Hepatocyte (in vitro differentiated cells): ENCODE data around the gene CRY1. TPM values are rescaled to one million over a fixed set of nuclear protein-coding genes. Genes with fewer than 3 reads are reported as not detected.

Experiments
- DNase-seq: peaks from one replicate; pipeline ENCODE4 v3.0.0-alpha.2; 2016; ENCODE audit warnings: low spot score
- H2AFZ ChIP-seq: fragments of 200-600 bp; sonication (generic); 2 replicates; pipeline ENCODE4 v1.6.0; 2016; ENCODE audit warnings: antibody characterized with exemption, mild to moderate bottlenecking
- H3K27ac ChIP-seq: fragments of 200-600 bp; sonication (generic); 2 replicates; pipeline ENCODE4 v1.5.1; 2016; ENCODE audit warnings: mild to moderate bottlenecking
- H3K27me3 ChIP-seq: fragments of 200-600 bp; sonication (generic); 2 replicates; pipeline ENCODE4 v1.6.1; 2016
- H3K36me3 ChIP-seq: fragments of 200-600 bp; sonication (generic); replicated peaks from 2 replicates; pipeline ENCODE4 v1.5.1; 2016; ENCODE audit warnings: low read depth; ENCODE audit not compliant: insufficient read depth
- H3K4me1 ChIP-seq: fragments of 200-600 bp; sonication (generic); 2 replicates; pipeline ENCODE4 v1.5.1; 2016; ENCODE audit warnings: mild to moderate bottlenecking, moderate library complexity; ENCODE audit not compliant: insufficient read depth
- H3K4me2 ChIP-seq: fragments of 200-600 bp; sonication (generic); 2 replicates; pipeline ENCODE4 v1.6.0; 2016
- H3K4me3 ChIP-seq: fragments of 200-600 bp; sonication (generic); 2 replicates; pipeline ENCODE4 v1.5.1; 2016; ENCODE audit warnings: mild to moderate bottlenecking
- H3K79me2 ChIP-seq: fragments of 200-600 bp; sonication (generic); 2 replicates; pipeline ENCODE4 v1.6.0; 2017; ENCODE audit warnings: mild to moderate bottlenecking
- H3K9me2 ChIP-seq: fragments of 200-600 bp; sonication (generic); replicated peaks from 2 replicates; pipeline ENCODE4 v1.6.0; 2017; ENCODE audit warnings: mild to moderate bottlenecking; ENCODE audit not compliant: insufficient read depth
- H3K9me3 ChIP-seq: fragments of 200-600 bp; sonication (generic); 2 replicates; pipeline ENCODE4 v1.5.1; 2016; ENCODE audit warnings: low read depth, mild to moderate bottlenecking
- H4K20me1 ChIP-seq: fragments of 200-600 bp; sonication (generic); 2 replicates; pipeline ENCODE4 v1.6.0; 2016; ENCODE audit warnings: mild to moderate bottlenecking; ENCODE audit not compliant: insufficient read depth, poor library complexity, severe bottlenecking
- EZH2 ChIP-seq: fragments of 200-600 bp; sonication (generic); IDR thresholded peaks from 2 replicates; pipeline ENCODE4 v1.6.1; 2016; ENCODE audit warnings: antibody characterized with exemption, mild to moderate bottlenecking, borderline replicate concordance
- EZH2phosphoT487 ChIP-seq: fragments of 200-600 bp; sonication (generic); IDR thresholded peaks from one replicate; pipeline ENCODE4 v1.6.1; 2018; ENCODE audit warnings: antibody characterized with exemption, mild to moderate bottlenecking, low read depth, moderate library complexity; ENCODE audit not compliant: unreplicated experiment, severe bottlenecking
- WGBS: methylation state at CpG from one replicate; pipeline ENCODE4 v1.1.6; 2016; ENCODE audit warnings: low lambda C conversion rate; ENCODE audit errors: missing lambda C conversion rate; 5-methylcytosine and 5-hydroxymethylcytosine counted together
- polyA plus RNA-seq: library from polyadenylated mRNA; unstranded; fragments of >200 nt; fragmentation: Nextera tagmentation; extraction: Ambion mirVana; gene quantifications from 2 replicates; pipeline ENCODE4 v1.2.1, GENCODE V29; 2016
- total RNA-seq: library from RNA; depleted of rRNA; stranded (reverse); fragments of >200 nt; gene quantifications from 2 replicates; pipeline ENCODE4 v1.2.3, GENCODE V29; 2014
- TF ChIP-seq, protein P1 (sequence below): fragments of 200-600 bp; sonication (generic); IDR thresholded peaks from 2 replicates; pipeline ENCODE4 v1.5.1; 2016; ENCODE audit warnings: antibody characterized with exemption, mild to moderate bottlenecking; ENCODE audit not compliant: poor library complexity

CRY1 gene
- total and polyA plus RNA-seq, 2 experiments from 2014 or later = 29.1 to 34.6 TPM

DNA sequence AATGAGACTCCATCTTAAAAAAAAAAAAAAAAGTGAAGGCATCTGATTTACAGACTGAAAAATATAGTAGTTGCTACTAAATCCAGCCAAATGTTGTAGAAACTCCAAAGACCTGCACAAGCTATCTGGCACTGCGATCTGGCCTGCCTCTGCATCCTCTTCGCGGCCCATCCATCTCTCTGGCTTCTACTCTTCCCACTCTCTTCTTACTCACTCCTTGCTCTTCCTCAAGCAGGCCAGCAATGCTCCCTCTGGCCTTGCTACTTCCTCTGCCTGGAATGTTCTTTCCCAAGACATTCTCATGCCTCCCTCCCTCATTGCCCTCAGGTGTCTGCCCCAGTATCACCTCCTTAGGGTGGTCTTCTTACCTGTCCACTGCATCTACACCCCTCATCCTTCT lies 9.7 kb upstream of the CRY1 start:
- no peaks in the 10 kb centered on the region for H3K27me3 ChIP-seq
- H4K20me1 ChIP-seq = no peaks in the 10 kb centered on the region
- H3K27ac ChIP-seq = no peak overlapping the region
- no peaks in the 10 kb centered on the region for H3K79me2 ChIP-seq
- H2AFZ ChIP-seq = no peak overlapping the region
- no peaks in the 10 kb centered on the region for H3K9me2 ChIP-seq
- WGBS = 94% methylated on average over 3 of the region's 3 CpGs
- no peak overlapping the region for H3K4me2 ChIP-seq
- TF ChIP-seq EZH2phosphoT487 (no peak), EZH2 (no peak)
- TF ChIP-seq, protein P1, sequence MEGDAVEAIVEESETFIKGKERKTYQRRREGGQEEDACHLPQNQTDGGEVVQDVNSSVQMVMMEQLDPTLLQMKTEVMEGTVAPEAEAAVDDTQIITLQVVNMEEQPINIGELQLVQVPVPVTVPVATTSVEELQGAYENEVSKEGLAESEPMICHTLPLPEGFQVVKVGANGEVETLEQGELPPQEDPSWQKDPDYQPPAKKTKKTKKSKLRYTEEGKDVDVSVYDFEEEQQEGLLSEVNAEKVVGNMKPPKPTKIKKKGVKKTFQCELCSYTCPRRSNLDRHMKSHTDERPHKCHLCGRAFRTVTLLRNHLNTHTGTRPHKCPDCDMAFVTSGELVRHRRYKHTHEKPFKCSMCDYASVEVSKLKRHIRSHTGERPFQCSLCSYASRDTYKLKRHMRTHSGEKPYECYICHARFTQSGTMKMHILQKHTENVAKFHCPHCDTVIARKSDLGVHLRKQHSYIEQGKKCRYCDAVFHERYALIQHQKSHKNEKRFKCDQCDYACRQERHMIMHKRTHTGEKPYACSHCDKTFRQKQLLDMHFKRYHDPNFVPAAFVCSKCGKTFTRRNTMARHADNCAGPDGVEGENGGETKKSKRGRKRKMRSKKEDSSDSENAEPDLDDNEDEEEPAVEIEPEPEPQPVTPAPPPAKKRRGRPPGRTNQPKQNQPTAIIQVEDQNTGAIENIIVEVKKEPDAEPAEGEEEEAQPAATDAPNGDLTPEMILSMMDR = no peak
- no peak overlapping the region for H3K4me3 ChIP-seq
- no peaks in the 10 kb centered on the region for H3K4me1 ChIP-seq
- H3K36me3 ChIP-seq = no peaks in the 10 kb centered on the region
- no peaks in the 10 kb centered on the region for H3K9me3 ChIP-seq
- no peak for DNase-seq

DNA sequence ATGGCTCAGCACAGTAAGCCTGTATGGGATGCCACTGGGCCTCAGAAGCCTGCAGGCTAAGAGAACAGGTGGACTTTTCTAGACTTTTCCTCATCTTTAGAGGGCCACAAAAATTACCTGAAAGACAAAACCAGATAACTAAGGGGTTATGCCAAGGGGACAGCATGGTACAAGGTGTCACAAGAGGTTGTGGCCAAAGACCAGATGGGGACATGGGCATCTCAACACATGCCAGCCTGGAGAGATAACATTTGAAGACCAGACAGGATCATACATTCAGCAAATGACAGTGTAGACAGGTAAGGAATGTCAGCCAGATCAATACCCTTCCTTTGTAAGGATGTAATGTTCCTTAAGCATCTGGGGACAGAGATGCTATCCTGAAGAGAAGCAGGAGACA lies 8.9 kb upstream of the CRY1 start:
- TF ChIP-seq, protein P1 = no peak
- TF ChIP-seq EZH2 (no peak), EZH2phosphoT487 (no peak)
- H3K9me3 ChIP-seq = no peaks in the 10 kb centered on the region
- H3K27ac ChIP-seq = no peak overlapping the region
- H3K4me2 ChIP-seq = no peak overlapping the region
- no peak for DNase-seq
- no peak overlapping the region for H3K4me3 ChIP-seq
- H3K79me2 ChIP-seq = no peaks in the 10 kb centered on the region
- no peaks in the 10 kb centered on the region for H3K9me2 ChIP-seq
- no peaks in the 10 kb centered on the region for H4K20me1 ChIP-seq
- no peaks in the 10 kb centered on the region for H3K36me3 ChIP-seq
- no peaks in the 10 kb centered on the region for H3K27me3 ChIP-seq
- no peak overlapping the region for H2AFZ ChIP-seq
- H3K4me1 ChIP-seq = no peaks in the 10 kb centered on the region

DNA sequence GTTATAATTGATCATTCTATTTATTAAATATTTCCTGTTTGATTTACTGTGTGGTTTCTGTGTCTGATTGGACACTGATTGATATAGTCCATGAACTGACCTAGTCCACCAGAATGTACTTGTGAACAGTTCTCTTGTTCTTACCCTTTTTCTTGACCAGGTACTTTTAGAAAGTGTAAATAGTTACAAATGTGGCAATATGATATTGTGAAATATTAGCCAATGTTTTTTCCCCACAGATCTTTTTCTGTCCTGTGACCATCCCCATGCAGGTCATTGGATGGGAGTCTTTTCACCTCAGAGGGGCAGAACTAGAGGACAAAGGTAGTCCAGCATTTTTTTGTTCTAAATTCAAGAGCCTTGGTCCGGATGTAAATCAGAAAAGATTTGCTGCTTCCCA lies 8.3 kb upstream of the CRY1 start:
- no peak for DNase-seq
- H2AFZ ChIP-seq = no peak overlapping the region
- H3K4me1 ChIP-seq = no peaks in the 10 kb centered on the region
- no peaks in the 10 kb centered on the region for H3K27me3 ChIP-seq
- H3K4me3 ChIP-seq = no peak overlapping the region
- no peaks in the 10 kb centered on the region for H3K9me3 ChIP-seq
- no peaks in the 10 kb centered on the region for H3K9me2 ChIP-seq
- H3K27ac ChIP-seq = no peak overlapping the region
- no peaks in the 10 kb centered on the region for H3K79me2 ChIP-seq
- no peak overlapping the region for H3K4me2 ChIP-seq
- H3K36me3 ChIP-seq = no peaks in the 10 kb centered on the region
- no peaks in the 10 kb centered on the region for H4K20me1 ChIP-seq
- TF ChIP-seq, protein P1 = no peak
- TF ChIP-seq EZH2phosphoT487 = no peak
- TF ChIP-seq EZH2 = no peak
- WGBS = 81% methylated on average over 1 of the region's 1 CpG

DNA sequence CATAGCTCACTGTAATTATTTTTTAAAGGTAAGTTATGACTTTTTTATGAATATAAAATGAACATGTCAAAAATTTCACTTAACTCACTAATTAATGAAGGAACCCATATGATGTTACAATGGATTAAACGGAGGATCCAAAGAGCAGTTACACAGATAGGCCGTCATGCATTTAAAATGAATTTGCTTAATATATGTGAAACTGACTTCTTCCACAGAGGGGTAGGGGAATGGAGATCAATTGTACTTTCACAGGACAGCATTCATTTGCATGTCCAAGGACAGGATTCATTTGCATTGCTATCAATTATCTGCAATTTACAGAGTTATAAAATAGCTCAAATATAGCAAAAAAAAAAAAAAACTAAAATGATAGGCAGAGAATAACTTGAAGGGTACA lies 6.6 kb upstream of the CRY1 start:
- Histone ChIP-seq H3K9me3 (no peaks in the 10 kb centered on the region), H3K79me2 (no peaks in the 10 kb centered on the region), H3K27ac (no peak overlapping the region), H3K9me2 (no peaks in the 10 kb centered on the region), H4K20me1 (no peaks in the 10 kb centered on the region), H2AFZ (no peak overlapping the region), H3K4me3 (no peak overlapping the region), H3K4me1 (no peaks in the 10 kb centered on the region), H3K4me2 (no peak overlapping the region), H3K36me3 (no peaks in the 10 kb centered on the region), H3K27me3 (no peaks in the 10 kb centered on the region)
- WGBS = 81% methylated on average over 2 of the region's 2 CpGs
- TF ChIP-seq, protein P1 = no peak
- TF ChIP-seq EZH2phosphoT487 (no peak), EZH2 (no peak)
- no peak for DNase-seq
